HT-29 (cell line): ENCODE results near the gene SYTL3. TPM values are rescaled to one million over a fixed set of nuclear protein-coding genes. Genes with fewer than 3 reads are reported as not detected.
A peak's percentile ranks its signal among the peaks of the same experiment; 100 is the strongest.
"Not testable (repeated sequence)": the region's sequence is repeated elsewhere in the genome, so short reads cannot be mapped to it uniquely, and the experiment has no call there.

Experiments
- DNase-seq: peaks from one replicate; pipeline ENCODE4 v3.0.0-alpha.2; 2015; ENCODE audit warnings: low spot score
- total RNA-seq: library from RNA; depleted of rRNA; stranded (reverse); fragments of >200 nt; shearing (Covaris generic); gene quantifications from 2 replicates; pipeline ENCODE4 v1.2.3, GENCODE V29; 2014

SYTL3 gene
- total RNA-seq, 1 experiment from 2014 or later = 0.41 TPM

DNA sequence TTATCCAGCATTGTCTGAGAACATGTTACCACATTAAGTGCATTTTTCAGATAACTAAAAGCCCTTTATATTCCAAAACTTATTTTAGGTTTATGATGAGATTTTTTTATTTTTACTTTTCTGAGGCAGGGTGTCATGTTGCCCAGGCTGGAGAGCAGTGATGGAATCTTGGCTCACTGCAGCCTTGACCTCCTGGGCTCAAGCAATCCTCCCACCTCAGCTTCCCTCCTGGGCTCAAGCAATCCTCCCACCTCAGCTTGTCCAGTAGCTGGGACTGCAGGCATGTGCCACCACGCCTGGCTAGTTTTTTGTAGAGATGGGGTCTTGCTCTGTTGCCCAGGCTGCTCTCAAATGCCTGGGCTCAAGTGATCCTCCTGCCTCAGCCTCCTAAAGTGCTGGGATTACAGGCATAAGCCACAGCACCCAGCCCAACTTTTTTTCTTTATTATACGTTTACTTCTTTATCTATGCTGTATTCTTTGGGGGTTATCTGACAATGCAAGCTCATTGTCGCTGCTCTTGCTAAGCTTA lies 11.5 kb upstream of the SYTL3 start:
- DNase-seq = no peak

DNA sequence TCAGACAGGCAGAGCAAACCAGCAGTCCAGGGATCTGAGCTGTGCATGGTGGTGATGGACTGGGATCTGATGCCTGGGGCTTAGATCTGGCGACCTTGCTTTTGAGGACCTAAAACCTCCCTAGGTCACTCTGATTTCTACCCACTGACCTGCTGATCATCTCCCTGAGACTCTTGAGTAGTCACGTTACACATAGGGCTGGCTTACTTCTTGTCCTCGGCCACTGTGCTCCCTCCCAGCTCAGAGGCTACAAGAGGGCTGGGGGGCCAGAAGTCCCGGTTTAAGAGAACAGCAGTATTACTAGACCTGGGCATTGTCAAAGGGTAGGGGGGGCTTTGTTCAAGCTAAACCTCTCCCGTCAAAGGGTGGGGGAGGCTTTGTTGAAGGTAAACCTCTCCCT lies 10.8 kb upstream of the SYTL3 start:
- no peak for DNase-seq

DNA sequence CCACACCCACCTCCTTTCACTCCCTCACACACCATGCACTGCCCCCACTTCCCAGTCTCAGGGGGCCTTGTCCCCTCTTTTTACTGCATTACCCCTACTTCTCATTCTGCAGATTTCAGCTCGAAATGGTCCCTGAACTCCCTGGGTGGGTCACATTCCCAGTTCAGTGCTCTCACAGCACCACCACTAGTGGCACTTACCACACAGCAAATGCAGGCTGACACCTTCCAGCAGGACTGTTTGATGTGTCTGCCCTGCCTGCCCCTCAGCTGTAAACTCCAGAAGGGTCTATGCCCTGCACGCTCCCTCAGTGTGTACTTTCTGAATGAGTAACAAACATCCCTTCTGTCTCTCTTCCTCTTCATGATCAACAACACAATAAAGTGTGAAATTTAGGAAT lies 9.3 kb upstream of the SYTL3 start:
- no peak for DNase-seq

DNA sequence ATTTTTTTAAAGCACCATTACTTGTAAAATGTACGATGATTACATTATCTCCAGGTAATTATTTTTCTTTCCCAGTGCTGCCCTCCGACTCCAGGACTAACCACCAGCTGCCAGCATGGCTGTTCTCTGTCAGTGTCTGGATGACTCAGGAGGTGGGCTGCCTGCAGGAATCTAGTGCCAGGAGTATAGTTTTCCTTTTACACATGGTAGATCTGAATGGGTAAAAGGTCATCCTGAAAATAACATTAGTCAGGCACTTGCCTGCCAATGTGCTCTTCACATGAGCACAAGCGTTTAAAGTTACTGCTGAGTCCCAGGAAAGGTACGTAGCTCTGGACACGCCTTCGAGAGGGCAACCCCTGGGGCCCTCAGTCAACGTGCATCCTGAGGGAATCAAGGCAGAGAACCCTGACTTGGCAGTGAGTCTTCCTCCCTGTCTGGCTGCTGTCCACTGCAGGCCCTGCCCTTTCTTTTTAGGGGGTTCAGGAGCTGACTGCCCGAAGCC lies 7.7 kb upstream of the SYTL3 start:
- no peak for DNase-seq

DNA sequence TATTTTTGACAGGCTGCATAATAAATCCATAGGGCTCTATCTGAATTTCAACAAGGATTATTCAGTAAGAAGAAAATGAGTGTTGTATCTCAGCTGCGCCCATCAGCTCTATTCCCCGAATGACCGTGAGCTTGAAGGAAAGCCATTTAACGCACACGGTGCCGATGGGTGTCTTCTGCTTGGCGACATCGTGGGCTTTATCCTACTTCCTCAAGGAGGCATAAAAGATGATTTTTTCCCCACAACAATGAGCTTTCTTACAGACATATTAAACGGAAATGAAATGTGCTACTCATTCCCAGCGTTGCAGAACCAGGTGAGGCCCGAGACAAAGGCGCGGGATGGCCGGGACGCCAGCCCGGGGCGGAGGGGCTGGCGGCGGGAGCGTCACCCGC lies 6.0 kb upstream of the SYTL3 start:
- peak; percentile 46 for DNase-seq

DNA sequence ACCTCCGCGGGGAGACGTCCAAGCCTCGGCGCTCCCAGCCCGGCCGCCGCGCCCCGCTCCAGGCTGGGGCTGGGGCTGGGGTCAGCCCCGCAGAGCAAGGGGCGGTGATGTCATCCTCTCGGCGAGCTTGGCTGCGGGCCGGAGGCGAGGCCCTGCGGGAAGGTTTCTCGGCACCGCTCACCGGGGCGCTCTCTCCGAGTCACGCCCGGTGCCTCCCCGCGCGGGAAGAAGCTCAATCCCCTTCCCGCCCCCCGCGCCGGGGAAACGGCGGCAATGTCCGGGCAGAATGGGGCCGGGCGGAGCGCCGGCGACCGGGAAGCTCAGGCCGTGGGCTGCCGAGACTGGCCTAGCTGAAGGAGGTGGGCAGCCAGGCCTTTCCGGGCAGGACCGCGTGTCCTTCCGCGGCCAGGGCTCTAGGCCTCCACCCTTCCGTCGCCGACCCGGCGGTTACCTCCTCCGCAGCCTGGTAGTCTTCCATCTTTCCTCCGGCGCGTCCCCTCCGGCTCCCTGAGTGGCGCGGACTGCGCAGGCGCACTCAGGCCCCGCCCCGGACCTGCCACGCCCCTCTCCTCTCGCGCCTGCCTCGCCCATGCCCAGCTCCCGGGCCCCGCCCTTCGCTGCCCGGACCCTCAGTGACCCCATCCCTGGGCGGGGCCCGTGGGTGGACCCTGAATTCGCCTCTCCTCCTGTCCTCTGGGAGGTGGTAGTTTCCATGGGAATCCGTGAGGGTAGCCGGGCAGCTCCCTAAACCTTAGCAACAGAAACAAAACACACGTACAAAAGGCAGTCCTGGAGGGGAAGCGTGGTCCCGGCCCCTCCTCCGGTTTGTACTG lies 5.4 kb upstream of the SYTL3 start, which contains the start of gene DYNLT1:
DYNLT1 (minus strand) TSS at position 513 of the 833 bp plus-strand sequence; CDS start at position 478, 35 bp downstream.
- DNase-seq = peak; percentile 91

DNA sequence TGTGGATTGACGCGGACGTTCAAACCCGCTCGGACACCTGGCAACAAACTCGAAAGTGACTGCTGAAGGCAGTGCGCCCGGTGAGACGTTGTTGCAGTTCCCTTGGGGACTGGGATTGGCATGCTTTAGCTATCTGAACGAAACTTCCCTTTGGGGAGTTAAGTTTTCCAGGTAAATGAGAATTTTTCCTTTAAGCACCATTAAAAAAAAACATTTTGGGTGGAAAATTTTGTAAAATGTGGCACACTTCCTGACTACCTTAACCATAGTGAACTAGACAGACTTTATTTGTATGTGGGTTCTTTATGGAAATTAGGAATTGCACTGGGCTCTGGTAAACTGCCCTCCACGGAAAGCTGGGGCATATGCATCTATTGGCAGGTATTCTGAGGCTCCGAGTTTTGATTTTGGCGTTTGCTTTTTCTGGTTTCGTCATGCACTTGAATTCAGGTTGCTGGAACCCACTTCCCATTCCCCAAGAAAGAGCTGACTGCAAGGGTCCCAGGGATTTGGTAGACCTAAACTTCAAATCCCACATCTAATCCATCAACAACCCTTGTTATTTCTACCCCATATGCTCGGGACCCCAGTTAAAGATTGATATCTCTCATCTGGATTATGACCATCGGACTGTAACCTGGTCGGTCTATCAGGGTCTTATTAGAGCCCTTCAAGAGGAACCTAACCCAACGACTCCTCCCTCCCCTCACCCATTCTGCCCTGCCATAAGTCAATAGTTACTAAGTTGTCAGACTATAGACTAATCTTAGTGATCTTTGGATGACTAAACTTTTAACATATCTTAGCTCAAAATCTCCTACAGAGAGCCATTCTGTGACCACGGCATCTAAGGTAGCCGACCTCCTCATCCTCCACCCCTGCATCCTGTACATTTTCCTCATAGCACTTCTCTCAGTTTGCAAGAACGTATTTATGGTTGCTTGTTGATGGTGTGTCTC lies 4.5 kb upstream of the SYTL3 start:
- DNase-seq = no peak

DNA sequence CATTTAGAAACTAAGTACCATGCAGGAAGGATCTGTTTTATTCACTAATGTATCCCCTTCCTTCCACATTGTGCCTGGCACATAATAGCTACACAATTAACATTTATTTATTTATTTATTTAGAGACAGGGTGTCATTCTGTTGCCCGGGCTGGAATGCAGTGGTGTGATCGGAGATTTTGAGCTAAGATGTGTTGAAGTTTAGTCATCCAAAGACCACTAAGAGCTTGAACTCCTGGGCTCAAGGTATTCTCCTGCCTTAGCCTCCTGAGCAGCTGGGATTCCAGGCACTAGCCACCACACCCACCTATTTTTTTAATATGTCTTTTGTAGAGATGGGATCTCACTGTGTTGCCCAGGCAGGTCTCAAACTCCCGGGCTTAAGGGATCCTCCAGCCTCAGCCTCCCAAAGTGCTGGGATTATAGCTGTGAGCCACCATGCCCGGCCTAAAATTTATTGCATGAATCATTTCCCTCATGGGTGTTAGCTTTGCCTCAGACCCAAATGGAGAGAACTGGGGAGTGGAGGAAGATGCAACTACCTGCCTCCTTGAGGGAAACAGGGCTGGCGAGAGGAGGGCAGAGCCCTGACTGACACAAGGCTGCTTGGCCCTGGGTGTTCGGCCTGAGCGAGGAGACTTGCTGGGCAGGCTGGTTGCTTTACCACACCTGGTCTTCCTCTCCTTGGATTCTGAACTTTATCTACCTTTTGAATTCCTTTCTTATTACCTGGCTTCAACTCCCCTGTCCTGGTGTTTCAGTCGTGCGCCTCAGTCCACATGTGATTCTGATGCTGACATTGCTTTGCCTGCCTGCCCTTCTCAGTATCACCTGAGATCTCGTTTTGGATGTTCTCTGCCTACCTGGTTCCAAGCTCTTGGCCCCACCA lies 3.6 kb upstream of the SYTL3 start:
- DNase-seq = peak; percentile 65

DNA sequence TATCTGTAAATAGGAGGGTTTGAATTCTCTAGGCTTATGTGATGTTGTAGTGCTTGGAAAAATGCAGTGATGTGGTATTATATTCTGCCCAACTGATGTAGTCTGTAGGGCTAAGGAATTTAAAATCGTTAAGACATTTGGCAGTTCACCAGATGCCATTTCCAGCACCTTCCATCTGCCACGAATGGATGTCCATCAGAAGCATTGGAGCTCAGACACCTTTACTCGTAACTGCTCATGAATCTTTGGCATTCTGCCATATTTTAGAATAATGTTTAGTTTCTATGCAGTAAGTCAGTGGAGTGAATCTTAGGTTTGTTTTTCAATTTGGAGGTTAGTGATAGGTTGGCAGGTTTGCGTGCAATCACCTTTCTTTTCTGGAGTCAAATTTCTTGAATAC lies 2.4 kb upstream of the SYTL3 start:
- no peak for DNase-seq

DNA sequence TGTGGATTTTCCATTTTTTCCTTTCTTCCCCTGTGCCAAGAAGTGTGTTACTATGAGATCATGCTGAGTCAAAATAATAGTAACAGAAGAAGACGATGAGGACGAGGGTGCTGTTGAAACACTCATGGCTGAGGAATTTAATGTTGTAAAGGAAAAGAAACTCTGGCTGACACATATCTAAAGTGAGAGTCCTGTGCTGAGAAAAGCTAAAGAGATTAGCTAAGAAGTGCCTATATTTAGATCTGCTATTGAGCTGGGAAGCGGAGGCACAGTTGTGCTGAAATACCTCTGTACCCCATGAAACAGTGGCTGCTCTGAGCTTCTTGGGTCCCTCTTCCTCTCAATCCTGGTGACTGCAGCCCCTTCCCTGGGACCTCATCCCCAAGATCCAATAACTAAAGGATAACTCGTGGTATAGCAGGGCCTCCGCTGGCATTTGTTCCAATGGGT lies 1.1 kb upstream of the SYTL3 start:
- no peak for DNase-seq

DNA sequence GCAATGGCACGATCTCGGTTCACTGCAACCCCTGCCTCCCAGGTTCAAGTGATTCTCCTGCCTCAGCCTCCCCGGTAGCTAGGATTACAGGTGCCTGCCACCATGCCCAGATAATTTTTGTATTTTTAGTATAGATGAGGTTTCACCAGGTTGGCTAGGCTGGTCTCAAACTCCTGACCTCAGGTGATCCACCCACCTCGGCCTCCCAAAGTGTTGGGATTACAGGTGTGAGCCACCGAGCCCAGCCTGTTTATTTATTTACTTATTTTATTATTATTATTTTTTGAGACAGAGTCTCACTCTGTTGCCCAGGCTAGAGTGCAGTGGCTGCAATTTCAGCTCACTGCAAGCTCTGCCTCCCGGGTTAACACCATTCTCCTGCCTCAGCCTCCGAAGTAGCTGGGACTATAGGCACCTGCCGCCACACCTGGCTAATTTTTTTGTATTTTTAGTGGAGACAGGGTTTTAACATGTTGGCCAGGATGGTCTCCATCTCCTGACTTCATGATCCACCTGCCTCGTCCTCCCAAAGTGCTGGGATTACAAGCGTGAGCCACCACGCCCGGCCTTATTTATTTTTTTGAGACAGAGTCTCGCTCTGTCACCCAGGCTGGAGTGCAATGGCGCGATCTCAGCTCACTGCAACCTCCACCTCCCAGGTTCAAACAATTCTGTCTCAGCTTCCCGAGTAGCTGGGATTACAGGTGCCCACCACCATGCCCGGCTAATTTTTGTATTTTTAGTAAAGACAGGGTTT lies 2.3 kb downstream of the SYTL3 start:
- not testable (repeated sequence) for DNase-seq

DNA sequence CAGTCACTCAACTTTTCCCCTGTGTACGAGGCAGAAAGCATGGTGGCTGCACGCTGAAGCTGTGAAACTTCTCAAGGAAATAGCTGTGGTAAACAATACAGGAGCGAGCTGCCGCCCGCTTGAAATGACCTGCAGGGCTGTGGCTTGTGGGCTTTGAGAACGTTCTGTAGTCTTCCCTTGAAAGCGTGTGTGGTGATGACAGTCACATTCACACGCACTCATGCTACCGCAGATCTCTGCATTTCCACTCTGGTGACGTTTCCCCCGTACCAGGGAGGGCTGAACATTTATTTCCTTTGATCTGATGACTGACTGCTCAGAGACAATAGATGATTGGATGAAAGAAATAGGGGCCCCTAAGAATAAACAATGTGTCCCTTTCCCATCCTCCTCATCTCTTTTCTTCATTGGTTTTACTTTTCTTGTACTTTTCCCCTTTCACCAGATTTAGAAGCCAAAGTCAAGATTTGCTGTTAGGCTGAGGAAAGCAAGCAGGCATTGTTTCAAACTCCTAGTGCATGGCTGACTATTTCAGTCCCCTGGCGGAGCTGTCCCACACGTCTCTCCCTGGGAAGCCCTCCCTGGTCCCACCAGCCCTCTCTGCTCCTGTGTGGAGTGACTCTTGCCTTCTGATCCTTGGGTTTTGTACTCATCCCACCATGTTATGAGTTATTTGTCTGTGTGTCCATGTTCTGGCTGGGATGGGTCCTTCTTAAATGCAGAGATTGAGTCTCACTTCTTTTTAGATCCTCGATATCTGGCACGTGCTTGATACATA lies 3.9 kb downstream of the SYTL3 start:
- DNase-seq = no peak

DNA sequence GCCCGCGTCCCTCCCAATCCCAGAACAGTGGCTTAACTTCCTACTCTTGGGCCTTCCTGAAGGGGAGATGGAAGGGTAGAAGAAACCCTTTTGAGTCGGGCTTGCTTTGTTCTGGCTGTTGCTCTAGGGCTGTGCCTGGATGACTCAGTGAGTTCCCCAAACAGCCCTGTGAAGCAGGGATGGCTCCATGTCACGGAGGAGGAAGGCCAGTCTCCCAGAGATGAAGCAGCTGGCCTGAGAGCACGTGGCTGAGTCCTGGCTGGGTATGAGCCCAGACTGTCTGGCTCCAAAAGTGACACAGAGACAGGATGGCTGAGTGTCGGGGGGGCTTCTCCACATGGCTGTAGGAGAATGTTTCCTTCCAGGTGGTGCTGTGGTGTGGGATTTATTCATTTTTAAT lies 4.6 kb downstream of the SYTL3 start:
- no peak for DNase-seq

DNA sequence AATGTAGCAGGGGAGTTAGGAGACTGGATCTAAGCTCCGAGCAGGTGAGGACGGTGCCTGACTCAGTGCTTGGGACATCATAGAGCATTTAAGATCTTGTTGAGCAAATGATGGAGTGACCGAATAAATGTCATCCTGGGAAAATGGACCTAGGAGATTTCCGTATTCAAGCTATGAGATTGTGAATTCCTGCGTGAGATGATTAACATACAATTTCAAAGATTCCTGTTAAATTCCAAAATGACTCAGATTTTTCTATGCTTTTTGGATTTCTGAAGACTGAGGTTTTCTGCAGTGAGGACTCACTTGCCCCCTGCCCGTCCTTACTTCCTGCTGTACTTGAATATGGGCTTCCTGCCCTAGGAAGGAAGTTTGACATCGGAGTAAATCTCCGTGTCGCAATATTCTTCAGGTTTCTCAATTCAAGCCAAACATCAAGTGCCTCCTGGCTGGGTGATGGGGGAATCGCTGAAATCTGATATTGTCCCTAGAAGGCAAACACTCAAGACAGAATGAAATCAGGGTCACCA lies 5.2 kb downstream of the SYTL3 start:
- DNase-seq = peak; percentile 44

DNA sequence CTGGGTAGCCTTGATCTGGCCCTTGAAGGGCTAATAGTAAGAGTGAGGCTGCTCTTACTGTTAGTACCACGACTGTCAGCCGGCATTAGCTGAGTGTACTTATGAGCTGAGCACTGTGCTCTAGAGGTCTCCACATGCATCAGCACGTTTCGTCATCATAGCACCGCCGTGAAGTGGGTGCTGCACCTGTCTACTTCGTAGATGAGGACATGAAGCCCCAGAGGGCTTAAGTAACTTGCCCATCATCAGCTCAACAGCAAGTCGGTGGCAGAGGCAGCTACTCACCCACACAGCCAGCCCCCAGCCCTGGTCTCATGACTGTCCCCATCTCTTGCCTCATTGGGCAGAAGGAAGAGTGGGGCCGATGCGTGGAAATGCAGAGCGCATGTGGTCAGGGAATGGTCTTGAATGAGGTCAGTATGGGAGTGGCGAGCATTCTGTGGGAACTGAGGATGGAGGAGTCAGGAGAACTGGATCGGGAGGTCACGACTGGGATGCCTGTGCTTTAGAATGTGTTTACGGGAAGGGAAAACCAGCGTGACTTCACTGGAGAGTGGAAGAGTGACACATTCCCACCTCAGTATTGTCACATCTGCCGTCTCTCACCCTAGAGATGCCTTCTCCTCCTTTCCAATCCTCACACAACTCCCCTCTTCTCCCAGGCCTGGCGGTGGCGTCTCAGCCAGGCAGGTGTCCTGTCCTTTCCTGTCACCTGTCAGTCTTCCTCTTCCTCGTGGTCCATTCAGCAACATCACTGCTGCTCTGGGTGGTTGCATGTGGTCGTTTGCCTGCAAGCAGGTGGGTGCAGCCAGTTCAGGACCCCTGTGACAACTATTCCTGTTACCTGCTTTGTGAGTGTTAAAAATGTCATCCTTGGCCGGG lies 6.0 kb downstream of the SYTL3 start:
- no peak for DNase-seq

DNA sequence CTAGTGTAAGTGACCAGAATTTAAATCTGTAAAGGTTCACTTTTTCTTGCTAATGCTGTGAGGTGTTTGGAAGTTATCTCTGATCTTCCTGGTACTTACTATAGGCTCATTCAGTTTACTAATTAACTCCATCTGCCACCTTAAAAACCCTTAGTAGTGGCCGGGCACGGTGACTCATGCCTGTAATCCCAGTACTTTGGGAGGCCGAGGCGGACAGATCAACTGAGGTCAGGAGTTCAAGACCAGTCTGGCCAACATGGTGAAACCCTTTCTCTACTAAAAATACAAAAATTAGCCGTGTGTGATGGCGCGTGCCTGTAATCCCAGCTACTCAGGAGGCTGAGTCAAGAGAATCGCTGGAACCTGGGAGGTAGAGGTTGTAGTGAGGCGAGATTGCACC lies 7.1 kb downstream of the SYTL3 start:
- DNase-seq = peak; percentile 59

DNA sequence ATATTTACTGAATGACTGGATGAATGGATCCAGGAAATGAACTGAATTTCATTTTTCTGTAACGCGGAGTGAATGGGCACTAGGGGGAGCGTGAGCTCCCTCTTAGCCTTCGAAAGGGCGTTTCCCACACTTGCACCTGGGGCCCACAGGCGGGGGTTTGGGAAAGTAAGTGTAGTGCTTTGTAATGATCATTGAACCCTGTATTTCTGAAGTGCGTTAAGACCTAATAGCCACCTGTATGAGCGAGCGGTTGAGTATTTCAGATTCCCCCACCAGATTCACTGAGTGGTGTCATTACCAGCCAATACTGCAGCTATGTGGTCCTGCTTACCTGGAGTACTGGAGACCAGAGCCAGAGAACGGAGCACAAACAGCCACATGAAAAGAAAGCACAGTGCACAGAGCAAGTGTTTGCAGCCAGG lies 10.5 kb downstream of the SYTL3 start:
- DNase-seq = peak; percentile 70

DNA sequence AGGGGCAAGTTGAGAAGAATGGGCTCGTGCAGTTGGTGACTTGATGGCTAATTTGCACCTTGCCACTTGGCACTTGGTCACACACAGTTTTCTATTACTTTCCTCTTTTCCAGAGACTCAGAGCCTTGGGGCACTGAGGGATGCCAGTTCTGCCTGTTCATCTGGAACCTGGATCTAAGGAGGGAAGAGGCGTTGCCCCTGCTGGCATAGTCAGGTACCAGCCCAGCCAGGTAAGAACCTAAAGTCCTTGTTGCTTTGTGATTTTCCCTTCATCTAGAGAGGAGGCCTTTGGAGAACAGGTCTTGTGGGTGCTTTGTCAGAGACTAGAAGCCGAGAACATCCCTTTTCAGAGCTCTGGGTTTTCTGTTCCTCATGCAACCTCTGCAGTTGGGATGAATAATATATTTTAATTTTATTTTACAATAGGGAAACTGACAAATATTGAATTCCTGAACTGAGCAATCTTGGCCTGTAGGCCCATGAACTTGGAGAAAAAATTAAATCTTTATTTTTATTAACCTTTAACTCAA lies 11.4 kb downstream of the SYTL3 start:
- peak; percentile 28 for DNase-seq
